Activated CD4-positive, alpha-beta T cell treated with anti-CD3 and anti-CD28 coated beads, Interleukin-2, amount 10 ng/mL, durations not matched to agents 24 days and 14 days (primary cell): Measurements from ENCODE around the gene MTHFD1L. TPM values are rescaled to one million over a fixed set of nuclear protein-coding genes. Genes with fewer than 3 reads are reported as not detected.
"Not testable (repeated sequence)": the region's sequence is repeated elsewhere in the genome, so short reads cannot be mapped to it uniquely, and the experiment has no call there.

Experiments
- DNase-seq: peaks from one replicate; pipeline ENCODE4 v3.0.0; 2022
- H3K27ac Mint-ChIP-seq: one replicate; pipeline ENCODE4 v1.8.0; 2022; ENCODE audit warnings: mild to moderate bottlenecking, mixed read lengths
- H3K27me3 Mint-ChIP-seq: one replicate; pipeline ENCODE4 v1.8.0; 2022; ENCODE audit warnings: mixed read lengths
- H3K36me3 Mint-ChIP-seq: one replicate; pipeline ENCODE4 v1.8.0; 2022; ENCODE audit warnings: low read depth, mild to moderate bottlenecking, mixed read lengths
- H3K4me1 Mint-ChIP-seq: one replicate; pipeline ENCODE4 v1.8.0; 2021; ENCODE audit warnings: mixed read lengths
- H3K4me3 Mint-ChIP-seq: one replicate; pipeline ENCODE4 v1.8.0; 2022; ENCODE audit warnings: mild to moderate bottlenecking, moderate library complexity, mixed read lengths
- H3K9me3 Mint-ChIP-seq: one replicate; pipeline ENCODE4 v1.8.0; 2021; ENCODE audit warnings: mixed read lengths
- intact Hi-C: fragments of 100-400 bp; cut with micrococcal nuclease; formaldehyde crosslinking; loops from one replicate; pipeline ENCODE4 v1.15.1; 2023
- total RNA-seq: library from RNA; stranded (reverse); gene quantifications from 2 replicates; pipeline ENCODE4 v1.2.3, GENCODE V29; 2022

MTHFD1L gene
- total RNA-seq, 1 donor from 2014 or later, result 136 TPM

- H3K4me3 Mint-ChIP-seq, DNase-seq, H3K27ac Mint-ChIP-seq, H3K4me1 Mint-ChIP-seq, H3K27me3 Mint-ChIP-seq, H3K36me3 Mint-ChIP-seq, intact Hi-C loops, H3K9me3 Mint-ChIP-seq: not testable (repeated sequence)
These were observed 261.8 kb downstream of the MTHFD1L start for GRCh38 chr6:151127133-151127798.

DNA sequence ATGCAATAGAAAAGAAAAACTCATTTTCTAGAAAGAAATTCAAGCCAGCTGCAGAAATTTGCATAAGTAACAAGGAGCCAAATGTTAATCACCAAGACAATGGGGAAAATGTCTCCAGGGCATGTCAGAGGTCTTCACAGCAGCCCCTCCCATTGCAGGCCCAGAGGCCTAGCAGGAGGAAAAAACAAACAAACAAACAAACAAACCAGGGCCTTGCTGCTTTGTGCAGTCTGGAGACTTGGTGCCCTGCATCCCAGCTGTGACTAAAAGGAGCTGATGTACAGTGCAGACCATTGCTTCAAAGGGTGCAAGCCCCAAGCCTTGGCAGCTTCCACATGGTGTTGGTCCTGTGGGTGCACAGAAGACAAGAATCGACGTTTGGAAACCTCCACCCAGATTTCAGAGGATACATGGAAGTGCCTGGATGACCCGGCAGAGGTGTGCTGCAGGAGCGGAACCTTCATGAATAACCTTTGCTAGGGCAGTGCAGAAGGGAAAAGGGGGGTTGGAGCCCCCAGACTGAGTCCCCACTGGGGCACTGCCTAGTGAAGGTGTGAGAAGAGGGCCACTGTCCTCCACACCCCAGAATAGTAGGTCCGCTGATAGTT lies 263.4 kb downstream of the MTHFD1L start:
- Mint-ChIP-seq H3K27me3 (peaks cover 2% of the 10 kb centered on the region), H3K4me3 (no peak overlapping the region), H3K4me1 (no peaks in the 10 kb centered on the region), H3K27ac (no peak overlapping the region), H3K9me3 (peaks cover 1% of the 10 kb centered on the region), H3K36me3 (no peaks in the 10 kb centered on the region)
- intact Hi-C loops, result no loop called here
- no peak for DNase-seq

GRCh38 chr6:151130329-151130728 lies 264.8 kb downstream of the MTHFD1L start:
- Mint-ChIP-seq H3K27ac (no peak overlapping the region), H3K27me3 (peaks cover 2% of the 10 kb centered on the region), H3K4me1 (no peaks in the 10 kb centered on the region), H3K36me3 (no peaks in the 10 kb centered on the region), H3K9me3 (peaks cover 7% of the 10 kb centered on the region), H3K4me3 (no peak overlapping the region)
- intact Hi-C loops, result no loop called here
- DNase-seq, result no peak

DNA sequence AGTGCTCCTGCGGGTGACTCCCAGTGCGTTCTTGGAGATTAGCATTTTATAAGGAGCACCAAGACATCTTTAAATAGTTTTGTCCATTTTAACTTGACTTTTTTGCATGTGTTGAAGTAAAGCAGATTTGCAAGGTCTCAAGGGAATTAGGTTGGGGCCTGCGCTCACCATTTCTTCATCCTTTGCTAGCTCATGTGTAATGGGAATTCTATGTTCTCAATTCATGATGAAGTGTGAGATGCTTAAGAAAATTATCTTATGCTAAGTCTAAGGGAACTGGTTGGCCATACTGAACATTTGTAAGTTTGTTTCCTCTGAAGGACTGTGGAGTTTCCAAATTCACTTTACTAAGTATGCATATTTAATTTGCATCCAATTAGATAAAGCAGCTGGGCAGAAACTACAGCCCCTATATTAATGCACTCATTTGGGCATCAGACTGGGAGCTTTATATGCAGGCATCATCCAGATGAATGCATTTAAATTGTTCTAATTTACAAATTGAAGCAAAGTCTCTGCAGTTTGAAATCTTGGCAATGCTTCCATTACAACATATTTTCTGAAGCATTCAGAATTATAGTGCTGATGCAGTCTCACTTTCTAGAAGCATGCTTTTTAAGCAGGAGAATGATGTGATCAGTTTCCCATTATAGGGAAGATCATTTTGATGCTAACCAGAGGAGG lies 266.0 kb downstream of the MTHFD1L start:
- Mint-ChIP-seq H3K9me3 (peaks cover 7% of the 10 kb centered on the region), H3K27ac (no peak overlapping the region), H3K36me3 (no peaks in the 10 kb centered on the region), H3K4me1 (no peaks in the 10 kb centered on the region), H3K4me3 (no peak overlapping the region), H3K27me3 (no peaks in the 10 kb centered on the region)
- no peak for DNase-seq
- intact Hi-C loops, result no loop called here

DNA sequence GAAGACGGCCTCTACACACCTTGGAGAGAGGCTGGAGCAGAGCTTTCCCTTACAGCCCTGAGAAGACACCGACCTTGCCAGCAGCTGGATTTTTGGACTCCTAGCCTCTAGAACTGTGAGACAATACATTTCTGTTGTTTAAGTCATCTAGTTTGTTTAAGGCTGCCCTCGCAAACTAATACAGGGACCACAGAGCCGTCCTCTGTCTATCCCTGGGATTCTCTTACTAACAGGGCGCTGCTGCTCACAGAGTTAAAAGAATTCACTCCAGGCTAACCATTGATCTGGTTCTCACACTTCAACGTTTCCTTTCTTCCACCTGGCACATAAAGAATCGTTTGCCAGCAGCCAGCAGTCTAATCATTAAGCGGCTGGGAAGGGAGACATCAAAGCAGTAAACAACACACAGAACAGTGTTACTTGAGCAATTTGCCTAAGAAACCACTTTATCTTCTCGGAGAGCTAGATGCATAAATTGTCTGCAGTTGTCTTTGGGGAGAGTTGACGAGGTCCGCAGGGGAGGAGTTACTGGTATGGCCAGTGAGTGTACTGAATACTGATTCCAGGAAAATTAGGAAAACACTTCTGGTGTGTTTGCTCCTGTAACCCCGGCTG lies 270.7 kb downstream of the MTHFD1L start:
- Mint-ChIP-seq H3K27ac (no peak overlapping the region), H3K27me3 (peaks cover 3% of the 10 kb centered on the region), H3K9me3 (peaks cover 7% of the 10 kb centered on the region), H3K4me1 (no peaks in the 10 kb centered on the region), H3K4me3 (no peak overlapping the region), H3K36me3 (no peaks in the 10 kb centered on the region)
- intact Hi-C loops, result no loop called here
- no peak for DNase-seq

- Mint-ChIP-seq H3K9me3 (peaks cover 7% of the 10 kb centered on the region), H3K4me1 (no peaks in the 10 kb centered on the region), H3K27me3 (peaks cover 5% of the 10 kb centered on the region), H3K4me3 (no peak overlapping the region), H3K27ac (no peak overlapping the region), H3K36me3 (no peaks in the 10 kb centered on the region)
- intact Hi-C loops, result no loop called here
- no peak for DNase-seq
These were observed 272.0 kb downstream of the MTHFD1L start for GRCh38 chr6:151137542-151137941.

DNA sequence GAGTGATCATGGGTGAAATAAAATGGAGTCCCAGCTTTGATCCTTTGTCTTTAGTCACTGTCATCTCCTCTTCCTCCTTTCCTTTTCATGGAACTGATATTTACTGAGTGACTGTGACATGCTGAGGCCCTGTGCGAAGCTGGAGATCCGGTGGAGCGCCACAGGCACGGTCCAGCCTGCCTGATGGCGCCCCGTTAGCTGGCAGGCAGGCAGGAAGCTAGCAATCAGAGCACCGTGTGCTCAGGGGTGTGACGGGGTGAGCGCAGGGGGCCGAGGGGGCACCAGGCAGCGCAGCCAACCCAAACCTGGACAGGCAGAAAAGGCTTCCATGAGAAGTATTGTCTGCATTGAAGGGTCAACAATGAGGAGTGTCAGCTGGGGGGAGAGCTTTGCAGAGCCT lies 274.0 kb downstream of the MTHFD1L start:
- H3K4me1 Mint-ChIP-seq, result no peaks in the 10 kb centered on the region
- no peaks in the 10 kb centered on the region for H3K9me3 Mint-ChIP-seq
- intact Hi-C loops, result no loop called here
- H3K27ac Mint-ChIP-seq, result no peak overlapping the region
- H3K36me3 Mint-ChIP-seq, result no peaks in the 10 kb centered on the region
- H3K27me3 Mint-ChIP-seq, result peaks cover 5% of the 10 kb centered on the region
- no peak for DNase-seq
- no peak overlapping the region for H3K4me3 Mint-ChIP-seq

- peaks cover 5% of the 10 kb centered on the region for H3K27me3 Mint-ChIP-seq
- intact Hi-C loops, result no loop called here
These were observed 275.3 kb downstream of the MTHFD1L start for GRCh38 chr6:151140767-151141166.

GRCh38 chr6:151141685-151142084 lies 276.2 kb downstream of the MTHFD1L start:
- intact Hi-C loops, result no loop called here
- DNase-seq, result no peak

More at GRCh38 chr6:151140767-151141166, 275.3 kb downstream of the MTHFD1L start:
- no peak for DNase-seq
- no peak overlapping the region for H3K27ac Mint-ChIP-seq
- H3K4me3 Mint-ChIP-seq, result no peak overlapping the region
- no peaks in the 10 kb centered on the region for H3K36me3 Mint-ChIP-seq
- no peaks in the 10 kb centered on the region for H3K9me3 Mint-ChIP-seq
- no peaks in the 10 kb centered on the region for H3K4me1 Mint-ChIP-seq

GRCh38 chr6:151142676-151143075 lies 277.2 kb downstream of the MTHFD1L start:
- no peaks in the 10 kb centered on the region for H3K36me3 Mint-ChIP-seq
- intact Hi-C loops, result no loop called here
- H3K9me3 Mint-ChIP-seq, result no peaks in the 10 kb centered on the region
- H3K4me1 Mint-ChIP-seq, result no peaks in the 10 kb centered on the region
- DNase-seq, result no peak
- no peak overlapping the region for H3K4me3 Mint-ChIP-seq
- H3K27ac Mint-ChIP-seq, result no peak overlapping the region
- H3K27me3 Mint-ChIP-seq, result peaks cover 2% of the 10 kb centered on the region

More at GRCh38 chr6:151141685-151142084, 276.2 kb downstream of the MTHFD1L start:
- no peaks in the 10 kb centered on the region for H3K36me3 Mint-ChIP-seq
- H3K4me1 Mint-ChIP-seq, result no peaks in the 10 kb centered on the region
- peaks cover 5% of the 10 kb centered on the region for H3K27me3 Mint-ChIP-seq
- no peaks in the 10 kb centered on the region for H3K9me3 Mint-ChIP-seq
- no peak overlapping the region for H3K4me3 Mint-ChIP-seq
- H3K27ac Mint-ChIP-seq, result no peak overlapping the region

- H3K4me1 Mint-ChIP-seq, result no peaks in the 10 kb centered on the region
- H3K36me3 Mint-ChIP-seq, result no peaks in the 10 kb centered on the region
- no peak overlapping the region for H3K27ac Mint-ChIP-seq
- intact Hi-C loops, result no loop called here
- no peak for DNase-seq
- peaks cover 2% of the 10 kb centered on the region for H3K27me3 Mint-ChIP-seq
- no peak overlapping the region for H3K4me3 Mint-ChIP-seq
- H3K9me3 Mint-ChIP-seq, result no peaks in the 10 kb centered on the region
These were observed 277.8 kb downstream of the MTHFD1L start for GRCh38 chr6:151143337-151143736.

- no peak for DNase-seq
- peaks cover 2% of the 10 kb centered on the region for H3K27me3 Mint-ChIP-seq
- no peak overlapping the region for H3K27ac Mint-ChIP-seq
- no peaks in the 10 kb centered on the region for H3K4me1 Mint-ChIP-seq
- no peak overlapping the region for H3K4me3 Mint-ChIP-seq
- intact Hi-C loops, result no loop called here
- H3K9me3 Mint-ChIP-seq, result no peaks in the 10 kb centered on the region
- H3K36me3 Mint-ChIP-seq, result no peaks in the 10 kb centered on the region
These were observed 278.3 kb downstream of the MTHFD1L start for GRCh38 chr6:151143806-151144205.

GRCh38 chr6:151147118-151147832 lies 281.8 kb downstream of the MTHFD1L start:
- no peaks in the 10 kb centered on the region for H3K36me3 Mint-ChIP-seq
- no peaks in the 10 kb centered on the region for H3K9me3 Mint-ChIP-seq
- intact Hi-C loops, result no loop called here
- H3K4me1 Mint-ChIP-seq, result no peaks in the 10 kb centered on the region
- no peak overlapping the region for H3K4me3 Mint-ChIP-seq
- H3K27ac Mint-ChIP-seq, result no peak overlapping the region
- DNase-seq, result no peak
- peaks cover 2% of the 10 kb centered on the region for H3K27me3 Mint-ChIP-seq
